ENCODE results near the gene DDX42. TPM values are rescaled to one million over a fixed set of nuclear protein-coding genes. Genes with fewer than 3 reads are reported as not detected.

DDX42 gene
- total RNA-seq, 1 experiment from 2014 or later: 184 TPM

DNA sequence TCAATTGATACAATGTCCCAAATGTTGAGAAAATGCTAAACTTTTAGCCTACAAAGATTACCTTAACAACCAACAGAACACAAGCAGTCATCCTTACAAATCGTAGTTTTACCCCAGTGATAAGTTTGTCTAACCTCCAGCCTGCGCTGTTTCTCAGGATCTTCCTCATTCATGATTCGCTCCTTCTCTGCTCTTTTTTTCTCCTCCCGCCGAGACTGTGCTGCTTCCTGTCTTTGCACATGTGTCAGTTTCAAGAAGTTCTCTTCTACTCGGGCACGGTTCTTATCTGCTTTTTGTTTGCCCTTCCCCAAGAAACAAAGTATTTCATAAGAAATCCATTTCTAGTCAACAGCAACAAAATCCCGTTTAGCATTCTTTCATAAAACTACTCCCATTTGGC lies 22.2 kb upstream of the DDX42 start:
- Histone ChIP-seq H2BK5ac (ENCODE audit: insufficient read length, low read length) (no peak overlapping the region), H4K5ac (ENCODE audit: insufficient read length, low read depth, low read length) (no peak overlapping the region), H2BK15ac (ENCODE audit: low read depth, low read length) (no peak overlapping the region), H2BK12ac (ENCODE audit: insufficient read length, low read depth, low read length) (no peak overlapping the region), H3K9ac (ENCODE audit: extremely low read depth, insufficient read length, low read length) (no peak overlapping the region), H3K4me1 (ENCODE audit: insufficient read depth, low read length) (no peaks in the 10 kb centered on the region), H4K20me1 (ENCODE audit: control insufficient read depth, insufficient read depth, insufficient read length) (no peaks in the 10 kb centered on the region), H2AFZ (ENCODE audit: low read length) (no peak overlapping the region), H3K79me1 (ENCODE audit: insufficient read depth, low read depth, low read length, poor library complexity, severe bottlenecking) (no peaks in the 10 kb centered on the region), H3K27ac (ENCODE audit: insufficient read length, low read depth, low read length) (no peak overlapping the region), H2BK20ac (ENCODE audit: low read depth, low read length, poor library complexity, severe bottlenecking) (no peak overlapping the region), H3K4ac (ENCODE audit: low read depth, low read length) (no peak overlapping the region), H3K23ac (ENCODE audit: insufficient read length, low read depth, low read length) (no peak overlapping the region), H3K27me3 (ENCODE audit: insufficient read depth, low read length) (no peaks in the 10 kb centered on the region), H3K79me2 (ENCODE audit: insufficient read depth, low read length) (no peaks in the 10 kb centered on the region), H3K14ac (ENCODE audit: insufficient read depth, low read length) (no peak overlapping the region), H4K8ac (replicated peaks; ENCODE audit: insufficient read length, low read depth, low read length) (no peak overlapping the region), H3K56ac (ENCODE audit: insufficient read length, low read depth, low read length) (no peak overlapping the region), H3K9me3 (ENCODE audit: control insufficient read depth, low read depth, low read length) (no peaks in the 10 kb centered on the region), H3K18ac (ENCODE audit: insufficient read length, low read depth, low read length) (no peak overlapping the region), H4K91ac (ENCODE audit: insufficient read length, low read depth, low read length) (no peak overlapping the region), H2AK5ac (ENCODE audit: insufficient read length, low read length) (no peak overlapping the region), H3T11ph (ENCODE audit: low read length) (no peak overlapping the region), H3K23me2 (ENCODE audit: insufficient read length, low read depth, low read length, poor library complexity, severe bottlenecking) (no peaks in the 10 kb centered on the region), H2BK120ac (ENCODE audit: low read depth, low read length, poor library complexity, severe bottlenecking) (no peak overlapping the region), H3K4me2 (ENCODE audit: insufficient read depth, insufficient read length, low read length) (no peak overlapping the region)
- no CpG with 5 or more reads among the region's 8 CpGs for WGBS (ENCODE audit: extremely low coverage, insufficient read length, low lambda C conversion rate)
- Mint-ChIP-seq H3K27ac (peak overlapping the region in 2 of 3 experiments; percentile 69 to 70; a peak in 3 of 7 replicates), H3K9me3 (no peaks in the 10 kb centered on the region), H3K4me1 (no peaks in the 10 kb centered on the region), H3K27me3 (ENCODE audit: low read depth) (no peaks in the 10 kb centered on the region), H3K4me3 (no peak overlapping the region), H3K36me3 (ENCODE audit: insufficient read depth in 1 of 3, low read depth in 3 of 3) (peaks cover 22 to 86% (median 67%) of the 10 kb centered on the region in 3 experiments; a peak in 6 of 7 replicates)
- TF ChIP-seq, protein P1, sequence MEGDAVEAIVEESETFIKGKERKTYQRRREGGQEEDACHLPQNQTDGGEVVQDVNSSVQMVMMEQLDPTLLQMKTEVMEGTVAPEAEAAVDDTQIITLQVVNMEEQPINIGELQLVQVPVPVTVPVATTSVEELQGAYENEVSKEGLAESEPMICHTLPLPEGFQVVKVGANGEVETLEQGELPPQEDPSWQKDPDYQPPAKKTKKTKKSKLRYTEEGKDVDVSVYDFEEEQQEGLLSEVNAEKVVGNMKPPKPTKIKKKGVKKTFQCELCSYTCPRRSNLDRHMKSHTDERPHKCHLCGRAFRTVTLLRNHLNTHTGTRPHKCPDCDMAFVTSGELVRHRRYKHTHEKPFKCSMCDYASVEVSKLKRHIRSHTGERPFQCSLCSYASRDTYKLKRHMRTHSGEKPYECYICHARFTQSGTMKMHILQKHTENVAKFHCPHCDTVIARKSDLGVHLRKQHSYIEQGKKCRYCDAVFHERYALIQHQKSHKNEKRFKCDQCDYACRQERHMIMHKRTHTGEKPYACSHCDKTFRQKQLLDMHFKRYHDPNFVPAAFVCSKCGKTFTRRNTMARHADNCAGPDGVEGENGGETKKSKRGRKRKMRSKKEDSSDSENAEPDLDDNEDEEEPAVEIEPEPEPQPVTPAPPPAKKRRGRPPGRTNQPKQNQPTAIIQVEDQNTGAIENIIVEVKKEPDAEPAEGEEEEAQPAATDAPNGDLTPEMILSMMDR (conservative IDR thresholded peaks at IDR 0.05): no peak
- DNase-seq: no peak
